Measurements from ENCODE around the gene GABARAPL2. TPM values are rescaled to one million over a fixed set of nuclear protein-coding genes. Genes with fewer than 3 reads are reported as not detected.

Gene GABARAPL2
- total RNA-seq, 2 experiments from 2014 or later = 31.9 to 58.0 TPM

GRCh38 chr16:75555707-75556430, 10.3 kb upstream of the GABARAPL2 start, which contains the start of gene TMEM231:
Gene TMEM231, minus strand, starts transcription at chr16:75556252. Its CDS starts 43 bp downstream, at chr16:75556209.
- Mint-ChIP-seq H3K4me1 (peaks cover 7% of the 10 kb centered on the region), H3K9me3 (ENCODE audit: low read depth) (no peaks in the 10 kb centered on the region), H3K36me3 (ENCODE audit: low read depth) (peaks cover 1% of the 10 kb centered on the region), H3K27ac (peak within 1 kb of the TSS; percentile 71), H3K27me3 (peaks cover 3% of the 10 kb centered on the region), H3K4me3 (peak within 1 kb of the TSS; percentile 79)
- ChIA-PET POLR2A (interaction anchor here (0.8 to 1.2 kb wide), 6 partner anchors 9 to 122 kb away, joined by 3 to 10 read pairs (median 3); partner anchors contain the start of genes KARS1 and TERF2IP), CTCF (interaction anchor here (0.6 to 1.7 kb wide), 10 partner anchors 9 to 122 kb away, joined by 3 to 16 read pairs (median 4); partner anchors contain the start of genes GABARAPL2, KARS1 and TERF2IP)
- intact Hi-C loops (cut with DNase I, micrococcal nuclease) = loop anchor here (1.0 to 2.0 kb wide), 9 partner anchors 10 to 1635 kb away; partner anchors contain the start of genes ADAT1 (in 2 of the 2), GABARAPL2 (in 2 of the 2), TMEM170A (in 2 of the 2) and CFDP1 (in 1 of the 2)
- peak; percentile 98 for ATAC-seq
- peak; percentile 99 for DNase-seq

GRCh38 chr16:75556431-75556950, 9.7 kb upstream of the GABARAPL2 start:
- peaks cover 3% of the 10 kb centered on the region for H3K27me3 Mint-ChIP-seq
- peak overlapping the region; percentile 71 for H3K27ac Mint-ChIP-seq
- ChIA-PET CTCF (interaction anchor here (0.7 to 1.7 kb wide), 8 partner anchors 9 to 91 kb away, joined by 3 to 16 read pairs (median 4); partner anchors contain the start of genes GABARAPL2, KARS1 and TERF2IP), POLR2A (interaction anchor here (0.8 to 1.2 kb wide), 6 partner anchors 9 to 122 kb away, joined by 3 to 10 read pairs (median 3); partner anchors contain the start of genes KARS1 and TERF2IP)
- peaks cover 9% of the 10 kb centered on the region for H3K4me1 Mint-ChIP-seq
- H3K36me3 Mint-ChIP-seq (ENCODE audit: low read depth) = peaks cover 1% of the 10 kb centered on the region
- no peaks in the 10 kb centered on the region for H3K9me3 Mint-ChIP-seq (ENCODE audit: low read depth)
- intact Hi-C loops (cut with DNase I, micrococcal nuclease) = loop anchor here (1.0 to 2.0 kb wide), 9 partner anchors 10 to 1634 kb away; partner anchors contain the start of genes ADAT1 (in 2 of the 2), GABARAPL2 (in 2 of the 2), TMEM170A (in 2 of the 2) and CFDP1 (in 1 of the 2)
- DNase-seq (no peak), ATAC-seq (no peak)
- peak overlapping the region; percentile 79 for H3K4me3 Mint-ChIP-seq

- peaks cover 9% of the 10 kb centered on the region for H3K27me3 Mint-ChIP-seq
- peaks cover 9% of the 10 kb centered on the region for H3K4me1 Mint-ChIP-seq
- ATAC-seq (no peak), DNase-seq (no peak)
- H3K9me3 Mint-ChIP-seq (ENCODE audit: low read depth) = no peaks in the 10 kb centered on the region
- H3K27ac Mint-ChIP-seq = no peak overlapping the region
- no peaks in the 10 kb centered on the region for H3K36me3 Mint-ChIP-seq (ENCODE audit: low read depth)
- no peak overlapping the region for H3K4me3 Mint-ChIP-seq
- intact Hi-C loops (cut with DNase I, micrococcal nuclease) = no loop called here
- CTCF ChIA-PET = no interaction called here
- POLR2A ChIA-PET = interaction anchor here (0.5 kb wide), 1 partner anchor 179 kb away, joined by 6 read pairs; no protein-coding TSS in a partner anchor
Observed at GRCh38 chr16:75558846-75559401, 7.3 kb upstream of the GABARAPL2 start.

GRCh38 chr16:75559564-75560372, 6.4 kb upstream of the GABARAPL2 start:
- Mint-ChIP-seq H3K9me3 (ENCODE audit: low read depth) (no peaks in the 10 kb centered on the region), H3K4me3 (no peak overlapping the region), H3K36me3 (ENCODE audit: low read depth) (no peaks in the 10 kb centered on the region), H3K27me3 (peaks cover 10% of the 10 kb centered on the region), H3K27ac (no peak overlapping the region), H3K4me1 (peaks cover 10% of the 10 kb centered on the region)
- no peak for ATAC-seq
- intact Hi-C loops (cut with DNase I, micrococcal nuclease) = no loop called here
- DNase-seq = no peak
- POLR2A ChIA-PET = no interaction called here
- CTCF ChIA-PET = interaction anchor here (0.5 kb wide), 1 partner anchor 14 kb away, joined by 3 read pairs; no protein-coding TSS in a partner anchor

GRCh38 chr16:75565640-75566039, 539 bp upstream of the GABARAPL2 start:
- Mint-ChIP-seq H3K4me1 (peaks cover 44% of the 10 kb centered on the region), H3K36me3 (ENCODE audit: low read depth) (peaks cover 11% of the 10 kb centered on the region), H3K27ac (peak overlapping the region; percentile 86), H3K9me3 (ENCODE audit: low read depth) (no peaks in the 10 kb centered on the region), H3K27me3 (peaks cover 10% of the 10 kb centered on the region), H3K4me3 (peak overlapping the region; percentile 82)
- CTCF ChIA-PET = interaction anchor here (0.6 to 2.2 kb wide), 9 partner anchors 9 to 456 kb away, joined by 3 to 16 read pairs (median 5); partner anchors contain the start of genes ADAT1, CFDP1 and TMEM231
- ATAC-seq = no peak
- no peak for DNase-seq
- POLR2A ChIA-PET = interaction anchor here (0.9 to 1.7 kb wide), 6 partner anchors 10 to 82 kb away, joined by 3 to 10 read pairs (median 5); partner anchors contain the start of genes ADAT1, KARS1, TERF2IP and TMEM231
- intact Hi-C loops (cut with DNase I, micrococcal nuclease) = loop anchor here (1.0 to 5.0 kb wide), 14 partner anchors 9 to 1625 kb away; partner anchors contain the start of genes ADAT1 (in 2 of the 2), KARS1 (in 2 of the 2), TERF2IP (in 2 of the 2) and TMEM170A (in 2 of the 2)

GRCh38 chr16:75566758-75567255, 628 bp downstream of the GABARAPL2 start:
- ATAC-seq (peak; percentile 6), DNase-seq (peak; percentile 50)
- Mint-ChIP-seq H3K27ac (peak overlapping the region; percentile 40), H3K4me3 (peak overlapping the region; percentile 82), H3K36me3 (ENCODE audit: low read depth) (peaks cover 15% of the 10 kb centered on the region), H3K27me3 (peaks cover 10% of the 10 kb centered on the region), H3K9me3 (ENCODE audit: low read depth) (no peaks in the 10 kb centered on the region), H3K4me1 (peaks cover 45% of the 10 kb centered on the region)
- intact Hi-C loops (cut with DNase I, micrococcal nuclease) = loop anchor here (1.0 to 5.0 kb wide), 13 partner anchors 11 to 1623 kb away; partner anchors contain the start of genes ADAT1 (in 2 of the 2), TMEM231 (in 2 of the 2), CFDP1 (in 1 of the 2) and KARS1 (in 1 of the 2)
- ChIA-PET CTCF (interaction anchor here (0.7 to 1.6 kb wide), 5 partner anchors 9 to 458 kb away, joined by 3 to 5 read pairs (median 3); partner anchors contain the start of gene ADAT1), POLR2A (interaction anchor here (0.8 kb wide), 1 partner anchor 81 kb away, joined by 3 read pairs; the partner anchor contains the start of genes KARS1 and TERF2IP)

GRCh38 chr16:75567911-75568310, 1.7 kb downstream of the GABARAPL2 start:
- CTCF ChIA-PET = interaction anchor here (1.1 to 1.6 kb wide), 3 partner anchors 8 to 51 kb away, joined by 3 to 5 read pairs (median 3); no protein-coding TSS in a partner anchor
- Mint-ChIP-seq H3K4me3 (peak overlapping the region; percentile 82), H3K4me1 (peaks cover 47% of the 10 kb centered on the region), H3K27me3 (peaks cover 5% of the 10 kb centered on the region), H3K27ac (no peak overlapping the region), H3K9me3 (ENCODE audit: low read depth) (no peaks in the 10 kb centered on the region), H3K36me3 (ENCODE audit: low read depth) (peaks cover 17% of the 10 kb centered on the region)
- no peak for DNase-seq
- POLR2A ChIA-PET = no interaction called here
- intact Hi-C loops (cut with DNase I, micrococcal nuclease) = loop anchor here (2.0 to 5.0 kb wide), 5 partner anchors 51 to 1271 kb away; partner anchors contain the start of genes ADAT1 (in 1 of the 2), PSMD7 (in 1 of the 2) and ZFP1 (in 1 of the 2)
- ATAC-seq = no peak

GRCh38 chr16:75570396-75571065, 4.4 kb downstream of the GABARAPL2 start:
- H3K36me3 Mint-ChIP-seq (ENCODE audit: low read depth) = peaks cover 29% of the 10 kb centered on the region
- DNase-seq = no peak
- peaks cover 41% of the 10 kb centered on the region for H3K4me1 Mint-ChIP-seq
- H3K4me3 Mint-ChIP-seq = no peak overlapping the region
- no peak overlapping the region for H3K27ac Mint-ChIP-seq
- ATAC-seq = no peak
- POLR2A ChIA-PET = interaction anchor here (0.8 kb wide), 1 partner anchor 14 kb away, joined by 3 read pairs; the partner anchor contains the start of gene TMEM231
- CTCF ChIA-PET = interaction anchor here (0.6 to 1.0 kb wide), 2 partner anchors 35 to 103 kb away, joined by 3 read pairs; no protein-coding TSS in a partner anchor
- intact Hi-C loops (cut with DNase I, micrococcal nuclease) = no loop called here
- H3K9me3 Mint-ChIP-seq (ENCODE audit: low read depth) = no peaks in the 10 kb centered on the region
- H3K27me3 Mint-ChIP-seq = no peaks in the 10 kb centered on the region

GRCh38 chr16:75572864-75573542, 6.8 kb downstream of the GABARAPL2 start:
- H3K9me3 Mint-ChIP-seq (ENCODE audit: low read depth) = no peaks in the 10 kb centered on the region
- H3K4me1 Mint-ChIP-seq = peaks cover 31% of the 10 kb centered on the region
- H3K36me3 Mint-ChIP-seq (ENCODE audit: low read depth) = peaks cover 34% of the 10 kb centered on the region
- no peaks in the 10 kb centered on the region for H3K27me3 Mint-ChIP-seq
- intact Hi-C loops (cut with DNase I, micrococcal nuclease) = no loop called here
- no peak for DNase-seq
- no peak overlapping the region for H3K4me3 Mint-ChIP-seq
- H3K27ac Mint-ChIP-seq = no peak overlapping the region
- CTCF ChIA-PET = interaction anchor here (0.6 to 1.3 kb wide), 3 partner anchors 13 to 108 kb away, joined by 3 read pairs; partner anchors contain the start of gene TMEM231
- POLR2A ChIA-PET = interaction anchor here (0.5 kb wide), 1 partner anchor 85 kb away, joined by 6 read pairs; no protein-coding TSS in a partner anchor
- ATAC-seq = no peak
